Measurements from ENCODE around the gene TRHDE.
"Not testable (repeated sequence)": the region's sequence is repeated elsewhere in the genome, so short reads cannot be mapped to it uniquely, and the experiment has no call there.

The TRHDE gene

GRCh38 chr12:72673853-72674252, 401.7 kb downstream of the TRHDE start:
- DNase-seq, result no peak

GRCh38 chr12:72676556-72676955, 404.4 kb downstream of the TRHDE start:
- DNase-seq, result no peak

GRCh38 chr12:72677139-72677538, 405.0 kb downstream of the TRHDE start:
- no peak for DNase-seq

- no peak for DNase-seq
Observed at GRCh38 chr12:72677846-72678245, 405.7 kb downstream of the TRHDE start.

GRCh38 chr12:72679147-72679757, 407.1 kb downstream of the TRHDE start:
- no peak for DNase-seq

GRCh38 chr12:72681028-72681427, 408.9 kb downstream of the TRHDE start:
- DNase-seq, result no peak

GRCh38 chr12:72684491-72684890, 412.3 kb downstream of the TRHDE start:
- DNase-seq, result no peak

- no peak for DNase-seq
Observed at GRCh38 chr12:72692338-72692737, 420.2 kb downstream of the TRHDE start.

- DNase-seq, result no peak
Observed at GRCh38 chr12:72694193-72694592, 422.0 kb downstream of the TRHDE start.

- DNase-seq, result no peak
Observed at GRCh38 chr12:72699362-72699761, 427.2 kb downstream of the TRHDE start.

GRCh38 chr12:72712025-72712424, 439.9 kb downstream of the TRHDE start:
- DNase-seq, result not testable (repeated sequence)

GRCh38 chr12:72716221-72716620, 444.1 kb downstream of the TRHDE start:
- no peak for DNase-seq

- DNase-seq, result no peak
Observed at GRCh38 chr12:72717036-72717435, 444.9 kb downstream of the TRHDE start.
